Left renal cortex interstitium (tissue), 4 donors: ENCODE results near the gene SIGLEC7. TPM values are rescaled to one million over a fixed set of nuclear protein-coding genes. Genes with fewer than 3 reads are reported as not detected.

ENCODE experiments used
- DNase-seq, 4 donors: peaks; one replicate each; pipeline ENCODE4 v3.0.0-alpha.2; 2013; ENCODE audit warnings: low read depth in 4 of 4, low spot score in 2 of 4, missing footprints in 1 of 4
- polyA plus RNA-seq, 4 donors: library from polyadenylated mRNA; unstranded; fragments of 120-200 nt; gene quantifications; one replicate each; pipeline ENCODE4 v1.2.1, GENCODE V29; 2013; ENCODE audit not compliant: insufficient read length in 4 of 4

The SIGLEC7 gene
- polyA plus RNA-seq, 4 donors: 0.52 to 1.1 (median 0.70) TPM

- DNase-seq: no peak
Measured at GRCh38 chr19:51116736-51117286, 25.3 kb upstream of the SIGLEC7 start.

GRCh38 chr19:51119101-51119500 lies 23.0 kb upstream of the SIGLEC7 start:
- DNase-seq: no peak

GRCh38 chr19:51119611-51120010 lies 22.5 kb upstream of the SIGLEC7 start:
- no peak for DNase-seq

- no peak for DNase-seq
Measured at GRCh38 chr19:51120160-51120559, 21.9 kb upstream of the SIGLEC7 start.

- DNase-seq: no peak
Measured at GRCh38 chr19:51121257-51121656, 20.8 kb upstream of the SIGLEC7 start.

GRCh38 chr19:51122112-51122981 lies 19.8 kb upstream of the SIGLEC7 start:
- DNase-seq: no peak

- no peak for DNase-seq
Measured at GRCh38 chr19:51123381-51123800, 18.7 kb upstream of the SIGLEC7 start.

GRCh38 chr19:51123802-51124201 lies 18.3 kb upstream of the SIGLEC7 start:
- no peak for DNase-seq

- DNase-seq: no peak
Measured at GRCh38 chr19:51124216-51124615, 17.9 kb upstream of the SIGLEC7 start.

- no peak for DNase-seq
Measured at GRCh38 chr19:51124729-51125128, 17.4 kb upstream of the SIGLEC7 start, which contains the start of gene SIGLEC9. Gene SIGLEC9, plus strand, starts transcription at chr19:51124906. Its CDS starts 69 bp downstream, at chr19:51124975.

- no peak for DNase-seq
Measured at GRCh38 chr19:51125421-51126075, 16.6 kb upstream of the SIGLEC7 start.

- no peak for DNase-seq
Measured at GRCh38 chr19:51127032-51127431, 15.1 kb upstream of the SIGLEC7 start.

- no peak for DNase-seq
Measured at GRCh38 chr19:51127755-51128154, 14.3 kb upstream of the SIGLEC7 start.

- DNase-seq: no peak
Measured at GRCh38 chr19:51128227-51128626, 13.9 kb upstream of the SIGLEC7 start.

- DNase-seq: no peak
Measured at GRCh38 chr19:51129716-51130115, 12.4 kb upstream of the SIGLEC7 start.

- DNase-seq: no peak
Measured at GRCh38 chr19:51131780-51132680, 10.1 kb upstream of the SIGLEC7 start.

GRCh38 chr19:51135004-51135403 lies 7.1 kb upstream of the SIGLEC7 start:
- no peak for DNase-seq

- no peak for DNase-seq
Measured at GRCh38 chr19:51135986-51136762, 5.9 kb upstream of the SIGLEC7 start.

- no peak for DNase-seq
Measured at GRCh38 chr19:51136851-51137551, 5.1 kb upstream of the SIGLEC7 start.
